ENCODE results near the gene HNRNPL.
"Not testable (repeated sequence)": the region's sequence is repeated elsewhere in the genome, so short reads cannot be mapped to it uniquely, and the experiment has no call there.

DNA sequence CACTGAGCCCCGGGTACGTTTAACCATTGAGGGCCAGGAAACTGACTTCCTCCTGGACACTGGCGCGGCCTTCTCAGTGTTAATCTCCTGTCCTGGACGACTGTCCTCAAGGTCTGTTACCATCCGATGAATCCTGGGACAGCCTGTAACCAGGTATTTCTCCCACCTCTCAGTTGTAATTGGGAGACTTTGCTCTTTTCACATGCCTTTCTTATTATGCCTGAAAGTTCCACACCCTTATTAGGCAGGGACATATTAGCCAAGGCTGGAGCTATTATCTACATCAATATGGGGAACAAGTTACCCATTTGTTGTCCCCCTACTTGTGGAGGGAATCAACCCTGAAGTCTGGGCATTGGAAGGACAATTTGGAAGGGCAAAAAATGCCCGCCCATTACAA, 23.9 kb downstream of the HNRNPL start:
- not testable (repeated sequence) for TF ChIP-seq EZH2 (IDR thresholded peaks at IDR 0.05; ENCODE audit: borderline replicate concordance, insufficient read depth, low read length, poor library complexity, severe bottlenecking); POLR2AphosphoS5 (IDR thresholded peaks at IDR 0.05); SMC3 (conservative IDR thresholded peaks at IDR 0.05; ENCODE audit: poor library complexity)
- TF ChIP-seq, protein P1, sequence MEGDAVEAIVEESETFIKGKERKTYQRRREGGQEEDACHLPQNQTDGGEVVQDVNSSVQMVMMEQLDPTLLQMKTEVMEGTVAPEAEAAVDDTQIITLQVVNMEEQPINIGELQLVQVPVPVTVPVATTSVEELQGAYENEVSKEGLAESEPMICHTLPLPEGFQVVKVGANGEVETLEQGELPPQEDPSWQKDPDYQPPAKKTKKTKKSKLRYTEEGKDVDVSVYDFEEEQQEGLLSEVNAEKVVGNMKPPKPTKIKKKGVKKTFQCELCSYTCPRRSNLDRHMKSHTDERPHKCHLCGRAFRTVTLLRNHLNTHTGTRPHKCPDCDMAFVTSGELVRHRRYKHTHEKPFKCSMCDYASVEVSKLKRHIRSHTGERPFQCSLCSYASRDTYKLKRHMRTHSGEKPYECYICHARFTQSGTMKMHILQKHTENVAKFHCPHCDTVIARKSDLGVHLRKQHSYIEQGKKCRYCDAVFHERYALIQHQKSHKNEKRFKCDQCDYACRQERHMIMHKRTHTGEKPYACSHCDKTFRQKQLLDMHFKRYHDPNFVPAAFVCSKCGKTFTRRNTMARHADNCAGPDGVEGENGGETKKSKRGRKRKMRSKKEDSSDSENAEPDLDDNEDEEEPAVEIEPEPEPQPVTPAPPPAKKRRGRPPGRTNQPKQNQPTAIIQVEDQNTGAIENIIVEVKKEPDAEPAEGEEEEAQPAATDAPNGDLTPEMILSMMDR (IDR thresholded peaks at IDR 0.05; ENCODE audit: poor library complexity, severe bottlenecking) = not testable (repeated sequence)

All from neural cell (in vitro differentiated cells).